GM12878 (cell line): ENCODE data around the gene CCL14. TPM values are rescaled to one million over a fixed set of nuclear protein-coding genes. Genes with fewer than 3 reads are reported as not detected.

Experiments used
- ATAC-seq: fragments of 200-7000 bp; cut with Tn5 transposase; 3 replicates; pipeline ENCODE4 v1.9.1; 2020; ENCODE audit warnings: mild to moderate bottlenecking, moderate library complexity
- BruUV-seq: library from RNA; stranded (reverse); fragments of 400-500 nt; replicated peaks from 2 replicates; lab custom pipeline; 2021; lab: Mats Ljungman, UMichigan
- CTCF ChIA-PET: fragments of 300-600 bp; sonication (Branson Sonifier 250); formaldehyde crosslinking; extraction: SDS; loops from one replicate; lab custom pipeline; 2021; ENCODE audit warnings: inconsistent platforms; lab: Yijun Ruan, JAX
- POLR2A ChIA-PET: fragments of 350-600 bp; formaldehyde crosslinking; extraction: SDS; loops from one replicate; lab custom pipeline; 2021; ENCODE audit warnings: inconsistent platforms; lab: Charles Lee
- RAD21 ChIA-PET: fragments of 300-600 bp; sonication (Branson Sonifier 250); formaldehyde crosslinking; loops from one replicate; lab custom pipeline; 2023; ENCODE audit warnings: antibody characterized with exemption; ENCODE audit not compliant: unreplicated experiment; lab: Charles Lee
- SMC1A ChIA-PET: fragments of 300-600 bp; sonication (Branson Sonifier 250); formaldehyde crosslinking; loops from one replicate; lab custom pipeline; 2023; ENCODE audit not compliant: unreplicated experiment, uncharacterized antibody; lab: Charles Lee
- DNase-seq: peaks from one replicate; pipeline ENCODE4 v3.0.0-alpha.2; 2011; ENCODE audit warnings: low read depth, low spot score
- FAIRE-seq: peaks from 3 replicates; lab custom pipeline; 2011; peaks lifted over from hg19 to GRCh38; lab: Jason Lieb, UNC
- H2AFZ ChIP-seq: 2 replicates; pipeline ENCODE4 v1.6.0; 2011; ENCODE audit warnings: low read depth, low read length, control low read depth; ENCODE audit not compliant: control insufficient read depth
- H3K27ac ChIP-seq: 2 replicates; pipeline ENCODE4 v1.5.1; 2011; ENCODE audit warnings: control low read depth; ENCODE audit not compliant: control insufficient read depth, insufficient read depth
- H3K27me3 ChIP-seq, 2 experiments: replicated peaks in 1 of 2; 2 replicates each; pipeline versions ENCODE4 v1.6.0 to v1.6.1; 2011; ENCODE audit warnings: low read length in 1 of 2; ENCODE audit not compliant: control insufficient read depth in 2 of 2, insufficient read depth in 2 of 2
- H3K36me3 ChIP-seq, 2 experiments: 2 replicates each; pipeline ENCODE4 v1.5.1; 2011; ENCODE audit warnings: low read length in 1 of 2; ENCODE audit not compliant: control insufficient read depth in 2 of 2, insufficient read depth in 2 of 2
- H3K4me1 ChIP-seq: 2 replicates; pipeline ENCODE4 v1.6.1; 2011; ENCODE audit warnings: mild to moderate bottlenecking, low read length, moderate library complexity, mixed read lengths; ENCODE audit not compliant: control insufficient read depth, insufficient read depth
- H3K4me2 ChIP-seq: 2 replicates; pipeline ENCODE4 v1.6.0; 2011; ENCODE audit warnings: control low read depth; ENCODE audit not compliant: control insufficient read depth, insufficient read depth
- H3K4me3 ChIP-seq: fragments of 200-600 bp; sonication (generic); 2 replicates; pipeline ENCODE4 v1.5.1; 2016
- H3K79me2 ChIP-seq: 2 replicates; pipeline ENCODE4 v1.6.0; 2011; ENCODE audit warnings: low read length; ENCODE audit not compliant: control insufficient read depth, insufficient read depth
- H3K9ac ChIP-seq: 2 replicates; pipeline ENCODE4 v1.8.0; 2011; ENCODE audit warnings: low read length, control low read depth, mixed read lengths; ENCODE audit not compliant: control insufficient read depth, insufficient read depth
- H3K9me3 ChIP-seq: replicated peaks from 3 replicates; pipeline ENCODE4 v1.5.1; 2011; ENCODE audit warnings: mild to moderate bottlenecking, low read length; ENCODE audit not compliant: control insufficient read depth, insufficient read depth
- H4K20me1 ChIP-seq: 2 replicates; pipeline ENCODE4 v1.6.0; 2011; ENCODE audit not compliant: control insufficient read depth, insufficient read depth
- IKZF1 ChIP-seq: fragments of 450-650 bp; conservative IDR thresholded peaks from 2 replicates; pipeline ENCODE4 v1.6.1; 2017; ENCODE audit warnings: antibody characterized with exemption, mild to moderate bottlenecking
- MEF2A ChIP-seq: IDR thresholded peaks from 2 replicates; pipeline ENCODE4 v1.6.1; 2011; ENCODE audit warnings: low read depth, mild to moderate bottlenecking, low read length, moderate library complexity; ENCODE audit not compliant: insufficient read depth
- MYC ChIP-seq: IDR thresholded peaks from 2 replicates; pipeline ENCODE4 v1.6.1; 2011; ENCODE audit warnings: mild to moderate bottlenecking, low read length, moderate library complexity, inconsistent platforms; ENCODE audit not compliant: insufficient read depth, insufficient replicate concordance, insufficient read length, severe bottlenecking
- NFXL1 ChIP-seq: fragments of 450-650 bp; IDR thresholded peaks from 2 replicates; pipeline ENCODE4 v1.6.1; 2017; ENCODE audit warnings: antibody characterized with exemption, mild to moderate bottlenecking, borderline replicate concordance
- NR2C1 ChIP-seq: fragments of 450-650 bp; IDR thresholded peaks from 2 replicates; pipeline ENCODE4 v1.6.1; 2017; ENCODE audit warnings: antibody characterized with exemption, mild to moderate bottlenecking, moderate library complexity
- NR2C2 ChIP-seq: IDR thresholded peaks from 2 replicates; pipeline ENCODE4 v1.6.1; 2011; ENCODE audit warnings: borderline replicate concordance, low read depth; ENCODE audit not compliant: control insufficient read depth, insufficient read length
- NRF1 ChIP-seq: conservative IDR thresholded peaks from 2 replicates; pipeline ENCODE4 v1.6.1; 2011; ENCODE audit warnings: mild to moderate bottlenecking, low read depth, low read length, improper control_type of control experiment
- SRF ChIP-seq, 2 experiments: IDR thresholded peaks; 2 replicates each; pipeline ENCODE4 v1.6.1; 2011; ENCODE audit warnings: low read depth in 2 of 2, low read length in 2 of 2, mild to moderate bottlenecking in 1 of 2, moderate library complexity in 1 of 2
- TBL1XR1 ChIP-seq: IDR thresholded peaks from 2 replicates; pipeline ENCODE4 v1.6.1; 2012; ENCODE audit warnings: low read depth, low read length, improper control_type of control experiment
- YY1 ChIP-seq: IDR thresholded peaks from 2 replicates; pipeline ENCODE4 v1.6.1; 2011; ENCODE audit warnings: low read depth, mild to moderate bottlenecking, low read length
- ZNF207 ChIP-seq: fragments of 450-650 bp; IDR thresholded peaks from 2 replicates; pipeline ENCODE4 v1.6.1; 2014; ENCODE audit warnings: antibody characterized with exemption, mild to moderate bottlenecking, borderline replicate concordance
- ZNF384 ChIP-seq: IDR thresholded peaks from 2 replicates; pipeline ENCODE4 v1.6.1; 2012; ENCODE audit warnings: low read depth, mild to moderate bottlenecking, low read length, improper control_type of control experiment, borderline replicate concordance
- ZSCAN29 ChIP-seq: fragments of 450-650 bp; IDR thresholded peaks from 2 replicates; pipeline ENCODE4 v1.6.1; 2017; ENCODE audit warnings: mild to moderate bottlenecking, moderate library complexity
- WGBS: methylation state at CpG from one replicate; pipeline ENCODE4 v1.1.6; 2016; ENCODE audit warnings: low lambda C conversion rate; ENCODE audit not compliant: insufficient replicate concordance, insufficient coverage; ENCODE audit errors: missing lambda C conversion rate; 5-methylcytosine and 5-hydroxymethylcytosine counted together
- in situ Hi-C: fragments of 300-500 bp; cut with MboI; formaldehyde crosslinking; loops from 9 replicates; pipeline ENCODE4 v1.14.3; 2018; ENCODE audit warnings: mixed read lengths
- intact Hi-C: fragments of 100-400 bp; cut with micrococcal nuclease; formaldehyde crosslinking; loops from one replicate; pipeline ENCODE4 v1.14.2; 2022; ENCODE audit not compliant: unreplicated experiment
- polyA plus RNA-seq, 11 experiments: library from polyadenylated mRNA; depleted of rRNA in 4 of 11; unstranded in 6 of 11; stranded (reverse) in 5 of 11; fragments of >200 nt; fragmentation: Nextera tagmentation in 4 of 11; fragmentation: Illumina TruSeq in 1 of 11; extraction: Ambion mirVana in 4 of 11; extraction: Trizol in 1 of 11; gene quantifications; 1 replicate in 1 of 11; 2 replicates in 10 of 11; pipeline versions ENCODE4 v1.2.1 to v1.2.3, GENCODE V29; 2011 to 2016; ENCODE audit warnings: inconsistent platforms in 2 of 11, missing spikeins in 2 of 11, low read depth in 1 of 11
- total RNA-seq, 4 experiments: library from RNA; depleted of rRNA in 3 of 4; stranded (reverse); fragments of >200 nt in 3 of 4; fragmentation: Illumina TruSeq in 1 of 4; extraction: Trizol in 1 of 4; gene quantifications; 2 replicates each; pipeline versions ENCODE4 v1.2.1 to v1.2.3, GENCODE V29; 2013 to 2021
- TF ChIP-seq, protein P1 (sequence below): fragments of 450-650 bp; IDR thresholded peaks from 2 replicates; pipeline ENCODE4 v1.6.1; 2017; ENCODE audit warnings: mild to moderate bottlenecking, moderate library complexity
- TF ChIP-seq, protein P2 (sequence below): fragments of 450-650 bp; IDR thresholded peaks from 2 replicates; pipeline ENCODE4 v1.6.1; 2016; ENCODE audit warnings: mild to moderate bottlenecking
- TF ChIP-seq, protein P3 (sequence below): IDR thresholded peaks from 2 replicates; pipeline ENCODE4 v1.6.1; 2011; ENCODE audit warnings: mild to moderate bottlenecking, low read depth, low read length, moderate library complexity; ENCODE audit not compliant: insufficient replicate concordance
- TF ChIP-seq, protein P4 (sequence below): IDR thresholded peaks from 2 replicates; pipeline ENCODE4 v1.6.1; 2011; ENCODE audit warnings: low read depth, low read length, improper control_type of control experiment, borderline replicate concordance

The CCL14 gene
- total and polyA plus RNA-seq, 10 of the 15 experiments (the other 5 are each of a cell fraction or from before 2014, with no cell fraction given): not detected

DNA sequence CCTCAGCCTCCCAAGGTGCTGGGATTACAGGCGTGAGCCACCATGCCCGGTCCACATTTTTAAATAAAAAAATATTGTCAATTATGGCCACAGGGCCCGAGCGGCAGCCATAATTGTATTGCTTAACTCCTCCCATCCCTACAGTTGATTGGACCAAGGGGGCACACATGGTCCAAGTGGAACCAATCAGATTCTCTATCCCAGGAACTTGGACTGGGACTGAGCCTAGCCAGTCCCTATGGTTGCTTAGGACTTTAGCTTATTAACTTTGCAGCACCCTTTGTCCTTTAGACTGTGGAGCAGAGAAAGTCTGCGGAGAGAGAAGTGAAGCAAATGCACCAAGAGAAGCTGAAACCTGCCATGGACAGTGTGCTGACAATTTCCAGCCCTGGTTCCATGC, 50.5 kb downstream of the CCL14 start (continued):
- TF ChIP-seq NR2C2 (no peak), YY1 (0 out of 2 replicates have a peak, but pooled peaks have one; percentile 45), SRF (IDR thresholded peaks at IDR 0.05; ENCODE audit: low read depth in 2 of 2, low read length in 2 of 2) (no peak), TBL1XR1 (no peak), NRF1 (no peak), IKZF1 (no peak), ZSCAN29 (no peak), NFXL1 (no peak), MEF2A (no peak)
- TF ChIP-seq, protein P1, sequence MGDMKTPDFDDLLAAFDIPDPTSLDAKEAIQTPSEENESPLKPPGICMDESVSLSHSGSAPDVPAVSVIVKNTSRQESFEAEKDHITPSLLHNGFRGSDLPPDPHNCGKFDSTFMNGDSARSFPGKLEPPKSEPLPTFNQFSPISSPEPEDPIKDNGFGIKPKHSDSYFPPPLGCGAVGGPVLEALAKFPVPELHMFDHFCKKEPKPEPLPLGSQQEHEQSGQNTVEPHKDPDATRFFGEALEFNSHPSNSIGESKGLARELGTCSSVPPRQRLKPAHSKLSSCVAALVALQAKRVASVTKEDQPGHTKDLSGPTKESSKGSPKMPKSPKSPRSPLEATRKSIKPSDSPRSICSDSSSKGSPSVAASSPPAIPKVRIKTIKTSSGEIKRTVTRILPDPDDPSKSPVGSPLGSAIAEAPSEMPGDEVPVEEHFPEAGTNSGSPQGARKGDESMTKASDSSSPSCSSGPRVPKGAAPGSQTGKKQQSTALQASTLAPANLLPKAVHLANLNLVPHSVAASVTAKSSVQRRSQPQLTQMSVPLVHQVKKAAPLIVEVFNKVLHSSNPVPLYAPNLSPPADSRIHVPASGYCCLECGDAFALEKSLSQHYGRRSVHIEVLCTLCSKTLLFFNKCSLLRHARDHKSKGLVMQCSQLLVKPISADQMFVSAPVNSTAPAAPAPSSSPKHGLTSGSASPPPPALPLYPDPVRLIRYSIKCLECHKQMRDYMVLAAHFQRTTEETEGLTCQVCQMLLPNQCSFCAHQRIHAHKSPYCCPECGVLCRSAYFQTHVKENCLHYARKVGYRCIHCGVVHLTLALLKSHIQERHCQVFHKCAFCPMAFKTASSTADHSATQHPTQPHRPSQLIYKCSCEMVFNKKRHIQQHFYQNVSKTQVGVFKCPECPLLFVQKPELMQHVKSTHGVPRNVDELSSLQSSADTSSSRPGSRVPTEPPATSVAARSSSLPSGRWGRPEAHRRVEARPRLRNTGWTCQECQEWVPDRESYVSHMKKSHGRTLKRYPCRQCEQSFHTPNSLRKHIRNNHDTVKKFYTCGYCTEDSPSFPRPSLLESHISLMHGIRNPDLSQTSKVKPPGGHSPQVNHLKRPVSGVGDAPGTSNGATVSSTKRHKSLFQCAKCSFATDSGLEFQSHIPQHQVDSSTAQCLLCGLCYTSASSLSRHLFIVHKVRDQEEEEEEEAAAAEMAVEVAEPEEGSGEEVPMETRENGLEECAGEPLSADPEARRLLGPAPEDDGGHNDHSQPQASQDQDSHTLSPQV: no peak

DNA sequence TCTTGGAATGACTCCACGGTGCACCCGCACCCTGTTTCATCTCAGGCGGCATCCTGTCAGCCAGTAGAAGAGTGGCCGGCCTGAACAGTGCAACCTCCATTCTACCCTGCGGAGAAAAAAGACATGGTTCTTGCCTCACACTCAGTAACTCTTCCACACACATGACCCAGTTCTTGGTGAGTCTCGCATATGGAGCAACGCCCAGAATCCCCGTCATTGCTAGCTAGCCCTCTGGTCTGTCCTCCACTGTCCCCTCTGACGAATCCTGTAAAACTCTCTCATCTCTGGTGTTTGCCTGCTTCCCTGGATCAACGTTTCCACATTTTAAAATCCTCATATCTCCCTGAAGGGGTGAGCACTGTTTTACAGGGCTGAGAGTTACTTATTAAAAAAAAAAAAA, 51.8 kb downstream of the CCL14 start:
- ChIA-PET RAD21 (no interaction called here), POLR2A (no interaction called here), SMC1A (interaction anchor here (1.2 kb wide), 1 partner anchor 10 kb away, joined by 3 read pairs; no protein-coding TSS in a partner anchor), CTCF (no interaction called here)
- BruUV-seq: no TSS peak
- no peak overlapping the region for H3K4me2 ChIP-seq
- H3K36me3 ChIP-seq: no peaks in the 10 kb centered on the region
- FAIRE-seq: no peak
- no peak for ATAC-seq
- intact Hi-C loops (loop anchor here (5.0 kb wide), 1 partner anchor 87 kb away; no protein-coding TSS in a partner anchor), in situ Hi-C loops (no loop called here)
- H3K9ac ChIP-seq: no peak overlapping the region
- no peak overlapping the region for H3K4me3 ChIP-seq
- WGBS: 36% methylated on average over 10 of the region's 10 CpGs
- H3K4me1 ChIP-seq: peaks cover 5% of the 10 kb centered on the region; the same call in 1 of the 2 replicates
- H3K9me3 ChIP-seq: no peaks in the 10 kb centered on the region
- H3K27me3 ChIP-seq: no peaks in the 10 kb centered on the region
- no peak overlapping the region for H2AFZ ChIP-seq
- no peak overlapping the region for H3K27ac ChIP-seq
- H3K79me2 ChIP-seq: no peaks in the 10 kb centered on the region
- no peaks in the 10 kb centered on the region for H4K20me1 ChIP-seq
- no peak for DNase-seq
- no peak for TF ChIP-seq ZNF207
- TF ChIP-seq MYC: no peak
- TF ChIP-seq, protein P2, sequence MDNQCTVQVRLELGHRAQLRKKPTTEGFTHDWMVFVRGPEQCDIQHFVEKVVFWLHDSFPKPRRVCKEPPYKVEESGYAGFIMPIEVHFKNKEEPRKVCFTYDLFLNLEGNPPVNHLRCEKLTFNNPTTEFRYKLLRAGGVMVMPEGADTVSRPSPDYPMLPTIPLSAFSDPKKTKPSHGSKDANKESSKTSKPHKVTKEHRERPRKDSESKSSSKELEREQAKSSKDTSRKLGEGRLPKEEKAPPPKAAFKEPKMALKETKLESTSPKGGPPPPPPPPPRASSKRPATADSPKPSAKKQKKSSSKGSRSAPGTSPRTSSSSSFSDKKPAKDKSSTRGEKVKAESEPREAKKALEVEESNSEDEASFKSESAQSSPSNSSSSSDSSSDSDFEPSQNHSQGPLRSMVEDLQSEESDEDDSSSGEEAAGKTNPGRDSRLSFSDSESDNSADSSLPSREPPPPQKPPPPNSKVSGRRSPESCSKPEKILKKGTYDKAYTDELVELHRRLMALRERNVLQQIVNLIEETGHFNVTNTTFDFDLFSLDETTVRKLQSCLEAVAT: no peak
- no peak for TF ChIP-seq ZNF384
- TF ChIP-seq, protein P3, sequence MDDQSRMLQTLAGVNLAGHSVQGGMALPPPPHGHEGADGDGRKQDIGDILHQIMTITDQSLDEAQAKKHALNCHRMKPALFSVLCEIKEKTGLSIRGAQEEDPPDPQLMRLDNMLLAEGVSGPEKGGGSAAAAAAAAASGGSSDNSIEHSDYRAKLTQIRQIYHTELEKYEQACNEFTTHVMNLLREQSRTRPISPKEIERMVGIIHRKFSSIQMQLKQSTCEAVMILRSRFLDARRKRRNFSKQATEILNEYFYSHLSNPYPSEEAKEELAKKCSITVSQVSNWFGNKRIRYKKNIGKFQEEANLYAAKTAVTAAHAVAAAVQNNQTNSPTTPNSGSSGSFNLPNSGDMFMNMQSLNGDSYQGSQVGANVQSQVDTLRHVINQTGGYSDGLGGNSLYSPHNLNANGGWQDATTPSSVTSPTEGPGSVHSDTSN: no peak
- TF ChIP-seq, protein P4, sequence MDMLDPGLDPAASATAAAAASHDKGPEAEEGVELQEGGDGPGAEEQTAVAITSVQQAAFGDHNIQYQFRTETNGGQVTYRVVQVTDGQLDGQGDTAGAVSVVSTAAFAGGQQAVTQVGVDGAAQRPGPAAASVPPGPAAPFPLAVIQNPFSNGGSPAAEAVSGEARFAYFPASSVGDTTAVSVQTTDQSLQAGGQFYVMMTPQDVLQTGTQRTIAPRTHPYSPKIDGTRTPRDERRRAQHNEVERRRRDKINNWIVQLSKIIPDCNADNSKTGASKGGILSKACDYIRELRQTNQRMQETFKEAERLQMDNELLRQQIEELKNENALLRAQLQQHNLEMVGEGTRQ: no peak
- TF ChIP-seq NR2C1: no peak
